OCI-M1 (cell line): ENCODE measurements around the gene XKR3.
"Not testable (repeated sequence)": the region's sequence is repeated elsewhere in the genome, so short reads cannot be mapped to it uniquely, and the experiment has no call there.

ENCODE experiments used
- DNase-seq: peaks from one replicate; lab custom pipeline; 2025; lab: John Stamatoyannopoulos, UW

XKR3 gene

DNA sequence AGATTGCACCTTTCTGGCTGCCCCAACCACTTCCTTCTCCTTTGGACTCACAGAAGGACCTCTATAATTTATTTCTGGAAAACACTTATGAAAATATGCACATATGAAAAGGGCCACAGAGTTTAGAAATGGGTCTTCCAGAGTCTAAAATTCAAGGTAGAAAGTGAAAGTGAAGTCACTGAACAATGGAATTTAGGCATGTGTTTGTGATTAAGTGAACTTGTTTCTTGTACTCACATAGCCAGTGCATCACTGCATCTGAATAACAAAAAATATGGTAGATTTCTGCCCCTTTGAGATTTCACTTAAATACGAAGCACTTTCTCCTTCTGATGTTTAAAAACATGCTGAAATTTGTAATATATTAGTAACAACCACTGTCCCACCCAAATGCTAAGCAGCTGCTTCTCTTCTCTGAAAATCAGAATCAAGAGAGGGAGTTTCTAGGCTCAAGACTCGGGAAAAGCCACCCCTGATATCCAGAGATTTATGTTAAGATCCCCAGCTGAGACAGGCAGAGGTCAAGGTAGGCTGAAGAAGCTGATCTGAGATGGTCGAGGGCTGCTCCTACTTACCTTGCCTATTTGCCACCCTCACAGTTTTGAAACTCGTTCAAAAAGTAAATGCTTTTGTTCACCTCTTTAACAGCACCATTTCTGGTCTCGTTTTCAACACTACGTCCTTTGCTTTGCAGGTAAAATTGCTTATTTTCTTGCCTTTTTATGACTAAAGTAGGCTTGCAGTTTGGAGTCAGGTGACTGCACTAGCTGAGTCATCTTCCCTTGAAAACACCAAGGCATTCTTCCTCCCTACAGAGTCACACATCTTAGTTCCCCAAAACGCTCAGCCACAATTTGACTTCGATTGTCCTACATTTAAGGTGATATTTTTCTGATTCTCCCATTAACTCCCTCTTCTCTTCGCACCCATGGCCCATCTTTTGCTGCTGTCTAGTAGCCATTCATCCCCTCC is at the start of gene XKR3:
XKR3 (minus strand) TSS at position 696 of the 972 bp plus-strand sequence. CDS start 17,338 bp downstream, outside the sequence.
- peak; percentile 91 for DNase-seq

DNA sequence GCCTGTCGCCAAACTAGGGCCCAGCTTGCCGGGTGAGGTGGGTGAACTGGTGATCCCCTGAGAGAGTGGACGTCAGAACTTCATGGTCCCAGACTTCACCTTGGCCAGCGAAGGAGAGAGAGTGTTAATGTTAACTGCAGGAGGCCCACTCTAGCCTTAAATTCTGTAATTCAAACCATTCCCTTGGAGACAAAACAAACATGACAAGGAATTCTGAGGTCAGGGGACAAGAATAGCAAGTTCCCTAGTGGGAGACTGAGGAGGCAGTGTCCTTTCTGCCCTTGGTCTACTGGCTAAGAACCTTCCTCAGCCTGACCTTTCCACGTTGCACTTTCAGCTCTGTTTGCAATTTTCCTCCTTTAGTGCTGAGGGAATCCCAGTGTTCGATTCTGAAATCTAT is 44.4 kb upstream of the XKR3 start:
- DNase-seq: not testable (repeated sequence)

DNA sequence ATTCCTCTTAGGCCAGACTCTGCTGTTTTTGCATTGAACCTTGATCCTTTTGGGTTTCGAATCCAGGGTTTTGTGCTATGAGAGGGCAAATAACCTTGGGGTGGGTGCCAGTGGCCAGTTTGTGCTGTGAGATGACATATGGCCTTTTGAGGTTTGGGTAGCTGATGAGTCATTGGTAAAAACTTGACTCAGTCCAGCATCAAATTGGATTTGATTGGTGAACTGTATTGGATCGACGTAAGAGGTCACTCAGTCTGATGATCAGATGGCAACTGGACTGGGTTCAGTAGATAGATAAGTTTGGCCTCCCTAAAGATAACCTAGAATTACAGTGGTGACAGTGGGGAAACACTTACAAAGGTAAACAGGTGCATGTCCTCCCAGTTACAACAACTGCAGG is 41.0 kb upstream of the XKR3 start:
- DNase-seq: peak; percentile 21

DNA sequence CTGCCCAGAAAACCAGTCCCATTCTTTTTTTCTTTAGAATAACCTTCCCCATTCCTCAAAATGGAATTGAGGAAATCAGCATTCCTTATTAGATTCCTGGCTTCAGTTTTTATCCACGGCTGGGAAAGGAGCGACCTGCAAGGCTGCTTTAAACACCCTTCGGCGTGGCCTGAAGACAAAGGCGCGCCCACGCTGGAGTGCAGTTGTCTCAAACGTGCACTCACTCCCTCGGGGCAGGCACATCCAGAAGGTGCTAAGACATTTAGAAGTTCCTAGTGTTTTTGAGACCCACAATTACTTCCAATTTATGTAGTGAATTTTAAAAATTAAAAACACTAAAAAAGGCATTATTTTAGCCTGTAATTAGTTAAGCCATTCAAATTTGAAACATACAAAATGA is 31.6 kb upstream of the XKR3 start:
- DNase-seq: not testable (repeated sequence)

DNA sequence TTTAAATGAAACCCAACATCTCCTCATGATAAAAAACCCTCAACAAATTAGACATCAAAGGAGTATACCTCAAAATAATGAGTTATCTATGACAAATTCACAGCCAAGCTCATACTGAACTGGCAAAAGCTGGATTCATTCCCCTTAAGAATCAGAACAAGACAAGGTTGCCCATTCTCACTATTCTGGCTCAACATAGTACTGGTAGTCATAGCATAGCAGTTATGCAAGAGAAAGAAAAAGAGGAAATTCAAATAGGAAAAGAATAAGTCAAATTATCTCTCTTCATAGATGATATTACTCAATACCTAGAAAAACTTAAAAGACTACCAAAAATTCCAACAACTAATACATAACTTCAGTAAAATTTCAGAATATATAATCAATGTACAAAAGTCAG is 29.4 kb upstream of the XKR3 start:
- DNase-seq: peak; percentile 59

DNA sequence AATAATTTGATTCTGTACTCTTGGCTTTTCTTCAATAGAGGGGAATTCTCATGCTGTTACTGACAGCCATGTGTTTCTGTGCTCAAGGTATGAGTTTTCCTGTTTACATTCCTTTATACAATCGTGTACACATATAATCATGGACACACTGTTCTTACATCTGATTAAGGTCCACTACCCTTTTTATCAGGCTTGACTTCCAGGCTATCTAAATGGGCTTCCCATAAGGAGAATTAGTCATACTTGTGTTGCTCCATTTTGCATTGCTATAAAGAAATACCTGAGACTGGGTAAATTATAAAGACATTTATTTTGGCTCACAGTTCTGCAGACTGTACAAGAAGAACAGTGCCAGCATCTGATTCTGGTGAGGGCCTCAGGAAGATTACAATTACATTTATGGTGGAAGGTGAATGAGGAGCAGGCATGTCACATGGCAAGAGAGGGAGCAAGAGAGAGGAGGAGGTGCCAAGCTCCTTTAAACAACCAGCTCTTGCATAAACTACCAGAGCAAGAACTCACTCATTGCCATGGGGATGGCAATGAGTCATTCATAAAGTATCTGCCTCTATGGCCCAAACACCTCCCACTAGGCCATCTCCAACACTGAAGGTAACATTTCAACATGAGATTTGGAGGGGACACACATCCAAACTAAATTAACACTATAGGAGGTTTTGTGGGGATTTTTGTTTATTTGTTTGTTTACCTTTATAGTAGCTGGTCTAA is 26.2 kb upstream of the XKR3 start:
- DNase-seq: peak; percentile 49

DNA sequence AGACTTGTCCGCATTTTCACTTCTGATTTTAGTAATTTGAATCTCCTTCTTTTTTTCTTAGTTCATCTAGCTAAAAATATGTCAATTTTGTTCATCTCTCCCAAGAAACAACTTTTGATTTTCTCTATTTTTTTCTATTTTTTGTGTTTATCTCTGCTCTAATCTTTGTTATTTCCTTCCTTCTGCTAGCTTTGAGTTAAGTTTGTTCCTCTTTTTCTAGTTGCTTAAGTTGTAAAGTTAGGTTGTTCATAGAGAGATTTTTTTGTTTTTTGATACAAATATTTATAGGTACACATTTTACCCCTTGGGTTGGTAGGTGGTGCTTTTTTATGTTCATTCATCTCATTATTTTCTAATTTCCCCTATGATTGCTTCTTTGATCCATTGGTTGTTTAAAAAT is 22.1 kb upstream of the XKR3 start:
- peak; percentile 66 for DNase-seq

DNA sequence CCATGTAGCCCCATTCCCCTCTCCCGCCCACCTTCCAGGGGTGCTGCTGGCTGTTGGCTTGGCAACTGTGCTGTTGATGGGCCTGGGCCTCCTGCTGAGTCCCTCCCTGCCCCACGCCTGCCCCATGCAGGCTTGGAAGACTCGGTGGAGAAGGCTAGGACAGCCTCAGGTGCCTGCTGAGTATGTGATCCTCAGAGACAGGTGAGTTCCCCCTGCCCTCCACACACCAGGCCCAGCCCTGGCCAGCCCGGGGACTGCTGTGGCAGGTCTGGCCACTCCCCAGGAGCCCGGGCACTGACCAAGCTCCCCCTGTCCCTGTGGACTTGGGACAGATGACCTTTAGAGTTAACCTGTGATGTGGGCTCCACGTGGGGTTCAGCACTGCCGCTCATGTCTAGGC is 20.7 kb upstream of the XKR3 start:
- no peak for DNase-seq

DNA sequence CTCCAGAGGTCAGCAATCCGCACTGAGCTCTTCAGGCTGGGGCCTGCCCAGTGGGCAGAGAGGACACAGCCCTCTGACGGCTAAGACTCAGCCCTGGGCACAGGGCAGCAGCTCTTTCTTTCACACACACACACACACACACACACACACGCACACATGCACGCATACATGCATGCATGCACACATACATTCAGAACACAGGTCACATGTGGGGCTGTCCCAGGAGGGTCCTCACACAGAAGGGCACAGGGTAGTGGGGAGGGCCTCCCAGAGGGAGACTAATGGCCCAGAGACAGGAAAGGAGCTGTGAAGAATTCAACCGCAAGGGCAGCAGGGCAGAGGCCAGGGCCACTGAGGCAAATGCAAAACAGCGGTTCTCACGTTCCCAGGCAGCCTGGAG is 20.3 kb upstream of the XKR3 start:
- DNase-seq: no peak

DNA sequence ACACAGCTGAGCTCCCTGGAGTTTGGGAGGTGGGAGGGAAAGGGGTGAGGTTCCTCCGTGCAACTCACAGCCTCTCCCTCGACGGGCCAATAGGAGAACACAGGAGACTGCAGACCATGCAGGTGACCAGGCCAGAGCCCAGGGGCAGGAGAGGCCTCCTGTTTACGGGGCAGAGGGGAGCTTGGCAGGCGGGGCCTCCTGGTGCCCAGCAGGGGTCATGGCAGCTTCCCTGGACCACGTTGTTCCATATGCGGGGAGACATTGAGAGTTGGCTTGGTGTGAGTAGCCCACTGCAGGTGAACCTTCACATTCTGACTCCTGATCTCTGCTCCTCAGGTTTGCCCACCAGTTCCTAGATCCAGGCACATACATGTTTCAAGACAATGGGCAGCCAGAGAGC is 19.3 kb upstream of the XKR3 start:
- DNase-seq: no peak

DNA sequence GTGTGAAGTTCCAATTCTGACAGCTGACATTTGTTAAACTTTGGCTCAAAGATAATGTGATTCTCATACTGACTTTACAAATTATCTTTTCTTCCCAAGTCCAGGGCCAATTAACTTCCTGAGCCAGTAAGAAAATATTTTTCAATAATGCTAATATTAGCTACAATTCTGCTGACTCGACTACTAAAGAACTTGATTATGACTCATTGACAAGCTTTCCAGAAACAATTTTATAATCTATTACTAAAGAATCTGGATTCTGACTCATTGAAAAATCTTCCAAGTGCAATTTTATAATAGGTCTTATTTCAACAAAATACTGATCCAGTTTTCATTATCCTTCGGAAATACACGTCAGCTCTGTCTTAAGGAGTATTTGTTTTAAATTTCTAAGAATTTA is 12.9 kb upstream of the XKR3 start:
- no peak for DNase-seq

DNA sequence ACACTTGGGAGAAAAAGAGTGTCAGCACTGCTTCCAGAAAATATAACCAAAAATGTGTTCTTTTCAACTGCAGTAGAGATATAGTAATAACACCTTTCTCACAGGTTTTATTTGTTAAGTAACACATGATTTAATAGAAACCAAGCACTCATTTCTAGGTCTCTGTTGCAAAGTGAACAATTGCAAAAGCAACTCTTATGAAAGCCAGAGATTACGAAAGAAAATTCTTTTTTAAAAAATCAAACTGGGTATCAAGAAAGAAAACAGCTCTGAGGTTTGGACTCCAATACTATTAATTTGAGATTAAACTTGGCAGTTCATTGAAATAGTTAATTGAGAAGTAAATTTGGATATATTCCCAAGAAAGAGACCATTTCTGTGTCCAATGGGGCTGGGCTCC is 9.8 kb upstream of the XKR3 start:
- DNase-seq: no peak

DNA sequence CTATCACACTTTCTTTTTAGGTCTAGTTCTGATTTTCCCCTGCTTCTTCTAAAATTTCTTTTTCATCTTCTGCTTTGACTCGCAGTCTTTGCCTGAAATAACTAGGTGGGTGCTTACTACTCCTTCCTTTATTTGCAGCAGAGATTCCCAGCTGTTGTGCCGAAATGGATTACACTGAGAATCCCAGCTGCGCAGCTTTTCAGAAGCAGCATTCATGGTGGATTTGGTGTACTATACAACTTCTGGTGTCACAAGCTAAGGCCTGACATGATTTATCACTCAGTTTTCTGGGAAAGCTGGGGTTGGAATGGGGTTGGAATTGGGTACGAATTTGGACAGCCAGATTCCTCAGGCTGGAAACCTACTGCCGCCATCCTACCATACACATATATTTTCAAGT is 6.0 kb upstream of the XKR3 start:
- no peak for DNase-seq

DNA sequence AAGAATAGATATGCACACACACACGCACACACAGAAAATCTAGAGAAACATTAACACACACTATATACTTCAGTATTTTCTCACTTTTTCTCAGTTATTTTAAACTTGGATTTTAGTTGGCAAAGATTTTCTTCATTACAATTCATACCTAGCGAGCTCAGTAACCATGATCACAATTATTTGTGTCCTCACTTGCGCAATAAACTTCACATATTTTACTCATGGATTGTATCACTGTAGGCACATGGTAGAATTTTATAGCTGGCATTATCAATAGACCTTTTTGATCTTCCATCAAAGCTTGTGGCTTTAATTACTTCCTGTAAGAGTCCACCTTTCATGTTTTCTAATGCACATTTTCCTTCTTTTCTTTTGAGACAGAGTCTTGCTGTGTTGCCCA is 4.8 kb upstream of the XKR3 start:
- no peak for DNase-seq

DNA sequence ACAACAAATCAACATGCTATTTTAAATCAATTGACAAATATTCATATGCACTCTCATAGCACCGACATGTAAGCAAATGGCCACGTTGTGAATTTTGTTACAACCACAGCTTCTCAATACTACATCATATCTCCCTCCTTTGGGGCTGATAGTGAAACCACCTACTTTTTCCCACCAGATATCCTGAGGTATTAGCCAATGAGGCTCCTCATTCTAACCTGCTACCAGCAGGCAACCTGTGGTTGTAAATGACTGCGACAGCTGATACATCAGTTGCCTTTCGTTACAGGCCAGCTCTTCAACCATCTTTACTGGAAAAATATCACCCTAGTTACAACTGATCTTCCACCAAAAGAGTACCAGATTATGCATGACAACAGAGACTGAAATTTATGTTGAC is 3.7 kb upstream of the XKR3 start:
- peak; percentile 38 for DNase-seq

DNA sequence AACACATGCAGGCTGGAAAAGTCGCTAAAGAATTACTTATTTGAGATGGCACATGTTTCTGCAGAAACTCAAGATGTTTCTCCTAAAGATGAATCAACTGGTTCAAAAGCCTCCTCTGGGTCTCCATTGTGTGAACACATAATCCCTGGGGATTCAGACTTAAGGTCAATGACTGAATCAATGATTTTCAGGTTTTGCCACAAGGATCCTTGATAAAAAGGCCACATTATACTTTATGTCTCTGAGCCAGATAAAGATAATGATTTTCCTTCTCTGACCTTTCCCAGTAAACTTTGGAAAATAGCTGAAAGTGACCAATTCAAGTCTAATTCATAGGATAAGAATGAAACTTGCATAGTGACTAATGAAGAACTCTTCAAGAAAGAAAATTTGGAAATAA is 2.3 kb upstream of the XKR3 start:
- DNase-seq: no peak

DNA sequence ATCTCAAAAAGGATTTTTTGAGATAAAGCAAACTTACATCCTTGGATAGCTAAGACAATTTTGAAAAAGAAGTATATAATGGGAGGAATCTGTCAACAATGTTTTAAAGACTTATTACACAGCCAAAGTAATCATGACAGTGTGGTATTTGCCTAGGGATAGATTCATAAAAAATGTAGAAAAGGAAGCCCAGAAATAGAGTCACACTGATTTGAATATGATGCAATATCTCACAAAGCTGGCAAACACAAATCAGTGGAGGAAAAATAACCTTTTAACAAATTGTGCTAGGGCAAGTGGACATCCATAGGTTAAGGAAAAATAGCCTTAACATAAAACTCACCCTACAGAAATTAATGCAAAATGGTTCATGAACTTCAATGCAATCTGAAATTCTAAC is 6.0 kb downstream of the XKR3 start:
- DNase-seq: peak; percentile 60

DNA sequence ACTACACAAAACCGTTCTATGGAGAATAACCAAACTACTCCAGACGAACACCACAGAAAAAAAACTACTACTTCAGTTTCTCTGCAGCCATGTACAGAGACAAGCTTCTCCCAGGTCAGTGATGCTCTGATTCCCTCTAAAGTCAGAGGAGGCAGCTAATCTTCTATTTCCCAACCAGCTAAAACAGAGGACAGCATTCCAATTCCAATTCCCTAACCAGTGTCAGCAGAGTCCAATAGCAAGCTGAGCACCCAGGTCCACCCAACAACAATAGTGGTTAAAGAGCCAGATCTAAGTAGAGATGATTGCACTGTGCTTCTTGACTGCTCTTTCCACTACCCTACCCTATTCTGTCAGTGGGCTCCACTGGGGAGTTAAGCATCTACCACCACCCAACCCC is 6.7 kb downstream of the XKR3 start:
- DNase-seq: no peak

DNA sequence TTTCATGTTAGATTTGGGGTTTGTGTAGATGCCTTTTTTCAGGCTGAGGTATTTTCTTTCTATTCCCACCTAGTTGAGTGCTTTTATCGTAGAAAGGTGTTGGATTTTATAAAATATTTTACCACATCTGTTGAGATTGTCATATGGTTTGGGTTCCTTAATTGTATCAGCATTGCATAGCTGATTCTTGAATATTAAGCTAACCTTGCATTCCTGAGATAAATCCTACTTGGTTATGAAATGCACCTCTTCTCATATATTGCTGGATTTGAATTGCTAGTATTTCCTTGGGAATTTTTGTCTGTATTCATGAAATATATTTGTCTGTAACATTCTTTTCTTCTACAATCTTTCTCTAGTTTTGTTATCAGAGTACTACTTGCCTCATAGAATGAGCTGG is 10.1 kb downstream of the XKR3 start:
- DNase-seq: no peak

DNA sequence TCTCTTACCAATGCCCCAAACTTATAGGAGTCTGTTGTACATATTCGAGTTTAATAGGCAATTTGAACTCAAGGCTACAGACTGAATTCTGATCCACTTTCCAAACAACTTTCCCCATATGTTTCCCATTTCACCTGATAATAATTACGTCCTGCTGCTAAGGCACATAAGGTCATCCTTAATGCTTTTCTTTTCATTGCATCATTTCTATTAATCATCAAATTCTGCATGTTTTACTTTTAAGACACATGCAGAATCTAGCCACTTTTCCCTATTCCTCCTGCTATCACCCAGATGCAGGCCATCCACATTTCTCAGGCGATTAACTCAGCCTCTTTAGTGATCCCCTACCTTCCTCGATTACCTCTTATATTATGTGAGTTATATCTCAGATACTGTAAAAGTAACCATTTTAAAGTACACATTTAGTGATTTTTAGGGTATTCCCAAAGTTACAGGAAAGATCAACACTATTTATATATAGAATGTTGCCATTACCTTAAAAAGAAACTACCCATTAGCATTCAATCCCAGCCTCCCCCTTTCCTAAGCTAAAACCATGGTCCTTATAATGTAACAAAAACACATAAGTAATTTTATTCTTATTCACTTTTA is 14.9 kb downstream of the XKR3 start:
- DNase-seq: peak; percentile 43

DNA sequence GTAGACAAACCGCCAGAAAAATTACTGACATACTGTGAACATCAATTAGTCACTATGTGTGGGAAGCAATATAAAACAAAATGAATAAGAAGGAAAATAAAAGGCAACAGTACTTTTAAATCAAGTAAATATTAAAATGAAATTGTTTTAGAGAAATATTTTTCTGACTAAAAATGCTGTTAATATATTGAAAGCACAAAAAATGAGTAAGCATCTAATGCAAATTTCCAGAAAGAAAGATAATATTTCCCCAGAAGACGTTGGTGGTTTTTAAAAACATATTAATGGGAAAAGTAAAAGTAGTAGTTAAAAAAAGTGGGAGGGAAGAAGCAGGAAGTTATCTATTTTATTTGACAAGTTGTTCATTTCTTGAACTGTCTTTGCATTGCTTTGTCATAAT is 16.5 kb downstream of the XKR3 start:
- no peak for DNase-seq

DNA sequence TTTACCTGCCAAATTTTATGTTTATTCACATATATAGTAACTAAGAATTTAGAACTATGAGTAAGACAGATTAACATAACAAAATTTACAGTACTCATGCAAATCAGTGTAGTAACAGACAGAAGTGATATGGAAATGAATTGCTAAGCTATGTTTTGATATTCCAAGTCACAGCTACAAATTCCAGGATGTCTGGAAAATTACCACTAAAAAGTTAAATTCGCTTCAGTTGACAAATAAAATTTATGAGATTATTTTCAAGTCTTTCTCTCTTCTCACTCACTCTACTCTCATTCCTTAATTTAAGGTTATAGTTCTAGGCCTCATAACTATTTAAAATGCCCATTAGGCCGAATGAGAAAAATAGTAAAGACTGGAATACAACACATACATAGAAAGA is 18.1 kb downstream of the XKR3 start:
- no peak for DNase-seq

DNA sequence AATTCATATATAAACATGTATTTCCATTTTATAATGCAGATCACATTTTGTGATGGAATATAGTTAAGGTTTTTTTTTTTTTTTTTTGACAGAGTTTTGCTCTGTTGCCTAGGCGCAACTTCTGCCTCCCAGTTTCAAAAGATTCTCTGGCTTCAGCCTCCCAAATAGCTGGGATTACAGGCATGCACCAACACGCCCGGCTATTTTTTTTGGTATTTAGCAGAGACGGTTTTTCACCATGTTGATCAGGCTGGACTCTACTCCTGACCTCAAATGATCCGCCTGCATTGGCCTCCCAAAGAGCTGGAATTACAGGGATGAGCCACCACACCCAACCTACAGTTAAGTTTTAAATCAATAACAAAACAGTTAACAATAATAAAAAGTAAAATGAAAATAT is 18.8 kb downstream of the XKR3 start:
- no peak for DNase-seq
